T1000 (cell line): ENCODE results near the gene RSPH3.
"Not testable (repeated sequence)": the region's sequence is repeated elsewhere in the genome, so short reads cannot be mapped to it uniquely, and the experiment has no call there.

Source experiments
- DNase-seq: peaks from one replicate; lab custom pipeline; 2025; ENCODE audit warnings: mixed read lengths; lab: John Stamatoyannopoulos, UW

RSPH3 gene

GRCh38 chr6:159025224-159025623, 25.2 kb upstream of the RSPH3 start:
- not testable (repeated sequence) for DNase-seq

- no peak for DNase-seq
These were observed 23.9 kb upstream of the RSPH3 start for GRCh38 chr6:159023893-159024292.

DNA sequence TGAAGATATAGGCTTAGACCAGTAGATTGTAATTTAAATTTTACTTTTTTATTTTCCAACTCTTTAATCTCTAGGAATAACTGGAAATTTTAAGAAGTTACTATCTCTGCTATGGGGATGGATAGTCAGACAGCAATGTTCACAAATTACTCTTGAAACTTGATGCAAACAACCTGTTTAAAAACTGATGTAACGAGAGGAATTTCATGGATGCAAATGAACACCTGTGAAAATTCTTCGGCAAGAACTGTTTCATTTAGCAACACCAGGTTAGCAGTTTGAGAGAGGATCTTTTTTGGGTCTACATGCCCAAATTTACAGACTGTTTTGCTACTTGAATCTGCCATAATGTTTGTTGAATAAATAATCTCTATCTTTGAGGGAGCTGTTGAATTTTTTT, 20.0 kb upstream of the RSPH3 start:
- no peak for DNase-seq

- no peak for DNase-seq
These were observed 18.0 kb upstream of the RSPH3 start for GRCh38 chr6:159017757-159018559.

- DNase-seq = no peak
These were observed 14.4 kb upstream of the RSPH3 start for GRCh38 chr6:159014406-159014805.

DNA sequence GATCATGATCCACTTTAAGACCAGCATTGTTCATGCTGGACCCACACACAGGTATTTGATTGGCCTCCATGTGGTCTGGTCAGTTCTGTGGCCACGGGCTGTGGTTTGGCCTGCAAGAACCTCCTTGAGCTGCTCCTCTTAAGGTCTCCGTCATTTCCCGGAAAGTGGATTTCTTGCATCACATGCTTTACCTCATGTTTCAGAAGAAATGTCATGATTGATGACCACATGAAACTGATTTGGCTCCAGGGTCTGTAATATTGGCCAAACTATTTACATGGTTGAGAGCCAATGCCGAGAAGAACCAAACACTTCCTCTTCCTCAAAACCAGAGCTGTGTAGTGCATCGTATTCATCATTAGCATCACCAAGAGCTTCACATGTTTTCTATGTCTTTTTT, 13.2 kb upstream of the RSPH3 start:
- DNase-seq = no peak

- no peak for DNase-seq
These were observed 12.2 kb upstream of the RSPH3 start for GRCh38 chr6:159012201-159012600.

DNA sequence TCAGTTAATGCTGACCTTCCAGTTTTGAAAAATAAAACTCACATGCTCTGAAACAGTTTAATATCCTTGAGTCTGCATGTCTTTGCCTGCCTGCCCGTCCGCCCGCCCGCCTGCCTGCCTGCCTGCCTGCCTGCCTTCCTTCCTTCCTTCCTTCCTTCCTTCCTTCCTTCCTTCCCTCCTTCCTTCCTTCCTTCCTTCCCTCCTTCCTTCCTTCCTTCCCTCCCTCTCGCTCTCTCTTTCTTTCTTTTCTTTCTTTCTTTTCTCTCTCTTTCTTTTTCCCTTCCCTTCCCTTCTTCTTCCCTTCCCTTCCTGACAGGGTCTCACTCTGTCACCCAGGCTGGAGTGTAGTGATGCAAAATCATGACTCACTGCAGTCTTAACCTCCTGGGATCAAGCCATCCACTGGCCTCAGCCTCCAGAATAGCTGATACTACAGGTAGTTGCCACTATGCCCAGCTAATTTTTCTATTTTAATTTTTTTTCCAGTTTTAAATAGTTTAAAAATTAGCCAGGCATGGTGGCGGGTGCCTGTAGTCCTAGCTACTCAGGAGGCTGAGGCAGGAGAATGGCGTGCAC, 10.1 kb upstream of the RSPH3 start:
- not testable (repeated sequence) for DNase-seq

GRCh38 chr6:159008656-159009288, 8.8 kb upstream of the RSPH3 start:
- DNase-seq = no peak

GRCh38 chr6:159007510-159007909, 7.5 kb upstream of the RSPH3 start:
- no peak for DNase-seq

DNA sequence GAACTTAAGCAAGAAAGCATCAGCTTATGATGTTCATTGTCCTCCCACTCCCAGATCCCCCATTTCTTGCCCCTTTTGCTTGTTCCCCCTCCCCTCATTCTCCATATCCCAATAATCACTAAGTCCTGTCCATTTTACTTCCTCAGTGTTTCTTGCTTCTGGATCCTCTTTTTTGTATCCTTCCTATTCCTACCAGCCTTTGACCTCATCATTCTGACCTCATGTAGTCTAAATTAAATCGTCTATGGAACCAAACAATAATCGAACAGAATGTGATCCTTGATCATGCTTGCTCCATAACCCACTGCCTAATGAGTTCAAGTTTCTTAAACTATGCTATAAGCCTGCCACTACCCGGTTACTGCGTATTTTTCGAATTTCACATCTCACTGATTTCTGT, 5.4 kb upstream of the RSPH3 start:
- no peak for DNase-seq

DNA sequence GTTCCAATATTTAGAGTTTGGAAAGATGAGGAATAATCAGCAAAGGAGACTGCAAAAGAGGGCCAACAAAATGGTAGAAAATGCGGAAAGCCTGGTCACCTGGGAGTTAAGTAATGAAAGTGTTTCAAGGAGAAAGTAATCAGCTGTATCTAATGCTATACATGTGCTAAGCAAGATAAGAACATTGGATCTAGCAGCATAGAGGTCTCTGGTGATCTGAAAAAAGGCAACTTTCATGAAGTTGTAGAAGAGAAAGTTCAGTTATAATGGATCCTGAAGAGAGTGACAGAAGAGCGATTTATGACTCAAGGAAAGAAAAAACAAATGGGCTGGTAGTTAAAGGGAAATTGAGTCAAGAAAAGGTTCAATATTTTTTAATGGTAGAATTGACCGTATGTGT, 4.6 kb upstream of the RSPH3 start:
- DNase-seq = no peak

GRCh38 chr6:159002432-159003155, 2.6 kb upstream of the RSPH3 start:
- no peak for DNase-seq

GRCh38 chr6:158999154-158999665, 792 bp downstream of the RSPH3 start:
- DNase-seq = no peak

GRCh38 chr6:158996856-158997255, 3.1 kb downstream of the RSPH3 start:
- no peak for DNase-seq

DNA sequence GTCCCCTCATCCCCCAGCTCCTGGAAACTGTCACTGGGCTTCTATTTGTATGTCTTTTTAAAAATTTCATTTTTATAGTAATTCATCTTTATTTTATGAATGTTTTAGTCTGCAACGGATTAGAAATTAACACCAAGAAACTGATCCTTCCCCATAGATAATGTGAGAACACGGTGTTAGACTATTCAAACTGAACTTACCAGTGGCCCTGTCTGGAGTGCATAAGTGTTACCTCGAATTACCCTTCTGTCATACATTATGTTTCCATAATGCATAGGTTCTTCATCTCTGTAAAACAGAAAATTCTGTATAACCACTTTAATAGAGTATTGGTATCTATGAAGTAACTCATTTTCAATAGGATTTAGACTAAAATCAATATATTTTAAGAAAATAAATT, 6.4 kb downstream of the RSPH3 start:
- no peak for DNase-seq

- no peak for DNase-seq
These were observed 8.8 kb downstream of the RSPH3 start for GRCh38 chr6:158991017-158991723.

GRCh38 chr6:158989711-158990110, 10.3 kb downstream of the RSPH3 start:
- not testable (repeated sequence) for DNase-seq

- DNase-seq = no peak
These were observed 11.5 kb downstream of the RSPH3 start for GRCh38 chr6:158988477-158988876.

DNA sequence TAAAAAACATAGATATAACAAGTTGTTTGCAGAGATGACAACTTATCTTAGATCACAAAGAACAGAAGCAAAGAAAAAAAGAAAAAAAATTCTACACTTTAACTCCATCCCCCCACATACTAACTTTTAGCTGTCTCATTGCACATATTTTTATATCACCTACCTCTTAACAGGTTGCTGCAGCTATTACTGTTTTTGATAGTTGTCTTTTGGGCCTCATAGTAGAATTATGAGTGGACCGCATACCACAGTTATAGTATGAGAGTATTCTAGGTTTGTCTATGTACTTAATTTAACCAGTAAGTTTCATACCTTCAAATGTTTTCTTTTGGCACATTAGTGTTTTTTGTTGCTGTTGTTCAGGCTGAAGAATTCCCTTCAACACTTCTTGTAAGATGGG, 12.3 kb downstream of the RSPH3 start:
- DNase-seq = no peak

DNA sequence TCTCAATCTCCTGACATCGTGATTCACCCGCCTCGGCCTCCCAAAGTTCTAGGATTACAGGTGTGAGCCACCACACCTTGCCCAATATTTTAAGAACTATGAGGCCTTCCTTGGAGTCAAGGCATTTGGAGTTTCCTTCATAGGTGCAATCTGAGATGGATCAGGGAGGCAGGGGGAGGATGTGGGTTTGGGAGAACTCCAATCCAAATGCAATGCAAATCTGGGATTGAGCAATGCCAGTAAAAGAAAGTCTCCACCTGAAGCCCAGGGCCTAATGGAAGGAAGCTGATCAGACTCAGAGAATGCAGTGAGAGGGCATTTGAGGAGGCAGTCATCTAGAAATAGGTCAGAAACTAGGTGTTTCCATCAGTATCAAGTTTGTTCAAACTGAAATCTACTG, 21.2 kb downstream of the RSPH3 start:
- no peak for DNase-seq

GRCh38 chr6:158977382-158977781, 22.6 kb downstream of the RSPH3 start:
- no peak for DNase-seq
